ENCODE measurements around the gene GRIK5. TPM values are rescaled to one million over a fixed set of nuclear protein-coding genes. Genes with fewer than 3 reads are reported as not detected.

The GRIK5 gene
- polyA plus RNA-seq, 10 donors, result 1.8 to 4.3 (median 3.1) TPM

GRCh38 chr19:42076380-42076944 is 6.5 kb upstream of the GRIK5 start:
- peak in 1 of 3 donors; percentile 40 for DNase-seq

GRCh38 chr19:42075616-42076379 is 5.8 kb upstream of the GRIK5 start, which contains the start of gene ZNF574:
TSS of gene ZNF574 (plus strand) at chr19:42076166. CDS start at chr19:42078607, 2,441 bp downstream.
- DNase-seq, result peak; percentile 99 to 100 (median 100)

- no peak for DNase-seq
Observed at GRCh38 chr19:42075364-42075615, 5.3 kb upstream of the GRIK5 start.

GRCh38 chr19:42074513-42075363 is 4.7 kb upstream of the GRIK5 start:
- DNase-seq, result no peak

GRCh38 chr19:42071247-42071646 is 1.2 kb upstream of the GRIK5 start:
- no peak for DNase-seq

GRCh38 chr19:42068756-42069571 is 1.0 kb downstream of the GRIK5 start:
- no peak for DNase-seq

- peak in 1 of 3 donors; percentile 23 for DNase-seq
Observed at GRCh38 chr19:42068361-42068755, 1.6 kb downstream of the GRIK5 start.

GRCh38 chr19:42067315-42067888 is 2.6 kb downstream of the GRIK5 start:
- DNase-seq, result no peak

- DNase-seq, result no peak
Observed at GRCh38 chr19:42066075-42066754, 3.8 kb downstream of the GRIK5 start.

GRCh38 chr19:42065511-42065910 is 4.5 kb downstream of the GRIK5 start:
- DNase-seq, result no peak

GRCh38 chr19:42065051-42065450 is 5.0 kb downstream of the GRIK5 start:
- no peak for DNase-seq

GRCh38 chr19:42064432-42064831 is 5.6 kb downstream of the GRIK5 start:
- DNase-seq, result no peak

GRCh38 chr19:42062381-42062780 is 7.6 kb downstream of the GRIK5 start:
- DNase-seq, result no peak

GRCh38 chr19:42060117-42060516 is 9.9 kb downstream of the GRIK5 start:
- no peak for DNase-seq

- no peak for DNase-seq
Observed at GRCh38 chr19:42059196-42059595, 10.8 kb downstream of the GRIK5 start.

- no peak for DNase-seq
Observed at GRCh38 chr19:42057846-42058245, 12.2 kb downstream of the GRIK5 start.

GRCh38 chr19:42054205-42054604 is 15.8 kb downstream of the GRIK5 start:
- DNase-seq, result no peak

- DNase-seq, result no peak
Observed at GRCh38 chr19:42053037-42053935, 16.7 kb downstream of the GRIK5 start.

- peak in 1 of 3 donors; percentile 33 for DNase-seq
Observed at GRCh38 chr19:42052241-42052863, 17.7 kb downstream of the GRIK5 start.
